Activated CD4-positive, alpha-beta T cell treated with anti-CD3 and anti-CD28 coated beads for 1 hour (primary cell): ENCODE data around the gene GRIK3.
"Not testable (repeated sequence)": the region's sequence is repeated elsewhere in the genome, so short reads cannot be mapped to it uniquely, and the experiment has no call there.

Experiments
- DNase-seq: peaks from one replicate; pipeline ENCODE4 v3.0.0-alpha.2; 2020

GRIK3 gene

DNA sequence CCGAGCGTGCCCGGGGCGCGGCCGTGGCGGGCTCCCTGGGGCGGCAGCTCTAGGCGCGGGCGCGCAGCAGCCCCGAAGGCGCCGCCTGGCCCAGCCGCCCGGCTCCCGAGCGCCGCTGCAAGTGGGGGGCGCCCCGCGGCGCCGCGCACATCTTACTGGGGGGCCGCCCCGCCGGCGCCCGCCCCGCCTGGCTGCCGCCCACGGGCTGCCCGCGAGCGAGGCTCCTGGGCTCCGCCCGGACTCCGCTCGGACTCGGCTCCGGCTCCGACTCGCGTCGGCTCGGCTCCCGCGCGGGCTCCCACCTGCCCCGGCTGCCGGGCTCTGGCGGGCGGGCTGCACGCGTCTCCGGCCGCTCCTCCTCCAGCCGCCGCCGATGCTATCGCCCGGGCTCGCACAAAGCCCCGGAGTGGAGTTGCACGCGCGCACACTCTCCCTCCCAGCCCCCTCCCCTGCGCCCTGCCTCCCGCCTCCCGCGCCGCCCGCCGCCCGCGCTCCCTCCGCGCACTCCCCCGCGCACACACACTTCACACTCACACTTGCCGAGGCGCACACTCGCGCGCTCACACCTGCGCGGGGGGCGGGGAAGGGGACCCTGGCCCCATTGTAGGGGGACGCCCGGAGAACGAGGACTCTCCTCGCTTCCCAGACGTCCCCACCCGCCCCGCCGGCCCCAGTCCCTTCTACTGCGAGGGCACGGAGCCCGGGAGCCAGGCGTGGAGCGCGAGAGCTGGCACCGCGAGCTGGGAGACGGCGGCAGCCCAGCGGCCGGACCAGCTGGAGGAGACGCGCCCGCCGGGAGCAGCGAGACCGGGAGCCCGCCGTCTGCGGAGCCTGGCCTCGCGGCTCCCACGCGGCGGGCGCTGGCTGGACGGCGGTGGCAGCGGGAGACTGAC lies at the start of gene GRIK3:
Gene GRIK3, minus strand, starts transcription at position 395 of the 893 bp plus-strand sequence. CDS start 407 bp downstream, outside the sequence.
- no peak for DNase-seq

GRCh38 chr1:37084013-37084412 lies 49.7 kb upstream of the GRIK3 start:
- no peak for DNase-seq

GRCh38 chr1:37083603-37084002 lies 49.3 kb upstream of the GRIK3 start:
- DNase-seq = no peak

DNA sequence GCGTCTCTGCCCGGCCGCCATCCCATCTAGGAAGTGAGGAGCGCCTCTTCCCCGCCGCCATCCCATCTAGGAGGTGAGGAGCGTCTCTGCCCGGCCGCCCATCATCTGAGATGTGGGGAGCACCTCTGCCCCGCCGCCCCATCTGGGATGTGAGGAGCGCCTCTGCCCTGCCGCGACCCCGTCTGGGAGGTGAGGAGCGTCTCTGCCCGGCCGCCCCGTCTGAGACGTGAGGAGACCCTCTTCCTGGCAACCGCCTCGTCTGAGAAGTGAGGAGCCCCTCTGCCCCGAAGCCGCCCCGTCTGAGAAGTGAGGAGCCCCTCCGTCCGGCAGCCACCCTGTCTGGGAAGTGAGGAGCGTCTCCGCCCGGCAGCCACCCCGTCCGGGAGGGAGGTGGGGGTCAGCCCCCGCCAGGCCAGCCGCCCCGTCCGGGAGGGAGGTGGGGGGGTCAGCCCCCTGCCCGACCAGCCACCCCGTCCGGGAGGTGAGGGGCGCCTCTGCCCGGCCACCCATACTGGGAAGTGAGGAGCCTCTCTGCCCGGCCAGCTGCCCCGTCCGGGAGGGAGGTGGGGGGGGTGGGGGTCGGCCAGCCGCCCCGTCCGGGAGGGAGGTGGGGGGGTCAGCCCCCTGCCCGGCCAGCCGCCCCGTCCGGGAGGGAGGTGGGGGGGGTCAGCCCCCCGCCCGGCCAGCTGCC lies 46.1 kb upstream of the GRIK3 start:
- DNase-seq = not testable (repeated sequence)

GRCh38 chr1:37078866-37079265 lies 44.6 kb upstream of the GRIK3 start:
- DNase-seq = no peak

GRCh38 chr1:37076168-37076567 lies 41.9 kb upstream of the GRIK3 start:
- DNase-seq = no peak

- DNase-seq = no peak
Measured at GRCh38 chr1:37073854-37074379, 39.6 kb upstream of the GRIK3 start.

GRCh38 chr1:37073152-37073853 lies 39.0 kb upstream of the GRIK3 start:
- DNase-seq = no peak

- no peak for DNase-seq
Measured at GRCh38 chr1:37071829-37072228, 37.5 kb upstream of the GRIK3 start.

- DNase-seq = no peak
Measured at GRCh38 chr1:37070126-37070525, 35.8 kb upstream of the GRIK3 start.

DNA sequence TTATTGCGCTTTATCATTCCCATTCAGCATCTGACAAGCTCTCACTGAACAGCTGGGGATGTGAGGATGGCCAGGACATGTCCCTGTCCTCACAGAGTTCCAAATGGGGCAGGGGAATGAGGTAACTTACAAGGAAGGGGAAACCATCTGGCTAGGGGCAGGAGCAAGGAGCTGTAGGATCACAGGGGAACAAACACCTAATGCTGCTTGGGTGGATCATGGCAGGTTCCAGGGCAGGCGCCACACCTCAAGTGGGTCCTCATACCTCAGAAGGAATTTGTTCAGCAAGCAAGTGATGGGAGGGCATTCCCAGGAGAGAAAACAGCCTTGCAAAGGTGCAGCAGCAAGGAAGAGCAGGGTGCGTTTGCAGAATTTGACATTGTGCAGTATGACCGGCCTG lies 35.1 kb upstream of the GRIK3 start:
- no peak for DNase-seq

DNA sequence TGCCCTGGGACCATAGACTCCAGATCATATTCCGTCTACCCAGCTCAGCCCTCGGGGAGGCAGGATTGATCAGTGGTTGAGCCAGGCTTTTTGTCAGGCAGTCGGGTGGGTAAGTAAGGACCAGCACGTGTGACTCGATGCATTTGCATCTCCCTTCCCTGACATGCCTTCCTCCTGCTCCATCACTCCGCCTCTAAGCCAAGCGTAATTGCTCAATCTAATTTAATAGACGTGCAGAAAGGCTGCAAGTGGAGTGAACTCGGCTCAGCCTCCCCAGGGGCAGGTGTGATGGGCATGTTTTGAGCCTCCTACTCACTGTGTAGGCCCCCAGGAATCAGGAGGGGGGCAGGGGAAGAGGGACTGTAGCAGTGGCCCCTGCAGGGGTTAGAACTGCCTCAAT lies 34.6 kb upstream of the GRIK3 start:
- DNase-seq = no peak

GRCh38 chr1:37068260-37068659 lies 33.9 kb upstream of the GRIK3 start:
- no peak for DNase-seq

DNA sequence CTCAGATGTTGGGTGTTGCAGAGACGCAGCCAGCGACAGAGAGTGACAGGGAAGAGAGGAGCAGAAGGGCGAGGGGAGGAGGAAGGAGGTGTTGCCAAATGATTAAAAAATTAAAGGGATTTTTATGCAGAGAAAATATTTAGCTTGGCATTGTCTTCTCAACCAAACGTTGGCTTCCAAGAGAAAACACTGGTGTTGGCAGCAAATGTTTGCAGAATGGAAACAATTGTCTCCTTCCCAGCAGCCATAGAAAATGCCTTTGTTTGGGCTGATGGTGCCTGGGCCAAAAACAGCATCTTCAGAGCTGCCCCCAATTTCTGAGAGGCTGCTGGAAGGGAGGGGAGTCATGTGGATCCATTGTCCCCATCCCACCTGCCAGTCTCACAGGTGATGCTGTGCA lies 29.7 kb upstream of the GRIK3 start:
- DNase-seq = no peak

GRCh38 chr1:37059346-37059745 lies 25.0 kb upstream of the GRIK3 start:
- no peak for DNase-seq

DNA sequence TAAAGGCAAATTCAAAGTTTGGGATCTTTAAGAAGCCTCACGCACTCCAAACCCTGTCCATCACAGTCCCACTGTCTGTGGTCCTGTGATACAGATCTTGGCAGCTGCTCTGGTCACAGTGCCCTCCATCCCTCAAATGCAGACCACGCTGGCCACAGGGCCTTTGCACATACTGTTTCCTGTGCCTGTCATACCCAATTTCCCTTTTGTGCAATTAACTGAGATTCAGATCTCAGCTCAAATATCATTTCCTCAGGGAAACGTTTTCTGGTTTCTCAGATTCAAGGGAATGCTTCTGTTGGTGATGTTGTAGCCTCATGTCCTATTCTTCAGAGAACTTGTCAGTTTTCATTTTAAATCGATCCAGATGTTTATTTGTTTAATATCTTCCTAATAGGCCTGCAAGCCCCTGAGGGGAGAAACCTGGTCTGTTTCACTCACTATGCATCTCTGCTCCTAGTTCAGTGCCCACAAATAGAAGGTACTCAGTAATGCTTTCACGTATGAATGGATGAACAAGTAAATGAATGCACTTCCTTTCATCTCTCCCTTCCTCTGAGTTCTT lies 24.2 kb upstream of the GRIK3 start:
- DNase-seq = no peak

DNA sequence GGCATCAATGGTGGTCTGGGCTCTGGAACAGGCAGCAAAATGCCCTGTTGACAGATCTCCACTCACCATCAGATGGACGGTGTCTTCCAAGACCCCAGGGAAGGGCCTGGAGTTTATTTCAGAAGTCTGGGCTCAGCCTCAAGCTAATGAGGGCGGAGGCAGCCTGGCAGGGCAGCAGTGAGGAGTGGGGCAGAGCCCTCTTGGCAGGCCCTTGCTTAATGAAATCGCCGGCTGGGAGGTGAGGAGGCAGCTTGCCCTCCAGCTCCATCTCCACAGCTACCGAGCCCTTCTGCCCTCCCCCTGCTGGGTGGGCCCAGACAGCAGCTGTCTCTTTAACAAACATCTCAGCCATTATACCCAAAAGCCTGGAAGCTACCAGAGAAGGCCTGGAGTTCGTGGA lies 22.0 kb upstream of the GRIK3 start:
- DNase-seq = no peak

GRCh38 chr1:37055631-37056030 lies 21.3 kb upstream of the GRIK3 start:
- no peak for DNase-seq

DNA sequence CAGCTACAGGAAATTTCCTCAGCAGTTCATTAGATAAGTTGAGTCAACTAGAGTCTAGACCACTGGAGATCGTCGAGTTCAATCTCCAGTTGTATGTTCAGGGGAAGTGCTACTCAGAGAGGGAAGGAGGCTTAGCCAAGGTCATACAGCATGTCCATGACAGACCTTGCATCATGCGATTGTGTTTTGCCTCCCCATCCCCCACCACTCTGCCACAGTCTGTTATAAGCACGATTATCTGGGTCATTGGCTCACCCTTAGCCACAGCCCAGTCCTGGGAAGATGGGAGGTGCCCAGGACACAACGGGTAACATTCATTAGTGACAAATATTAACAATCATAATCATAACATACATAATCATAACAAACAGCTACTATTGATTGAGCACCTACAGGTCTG lies 18.9 kb upstream of the GRIK3 start:
- no peak for DNase-seq

GRCh38 chr1:37052120-37052519 lies 17.8 kb upstream of the GRIK3 start:
- DNase-seq = no peak

GRCh38 chr1:37051346-37051745 lies 17.0 kb upstream of the GRIK3 start:
- DNase-seq = no peak

DNA sequence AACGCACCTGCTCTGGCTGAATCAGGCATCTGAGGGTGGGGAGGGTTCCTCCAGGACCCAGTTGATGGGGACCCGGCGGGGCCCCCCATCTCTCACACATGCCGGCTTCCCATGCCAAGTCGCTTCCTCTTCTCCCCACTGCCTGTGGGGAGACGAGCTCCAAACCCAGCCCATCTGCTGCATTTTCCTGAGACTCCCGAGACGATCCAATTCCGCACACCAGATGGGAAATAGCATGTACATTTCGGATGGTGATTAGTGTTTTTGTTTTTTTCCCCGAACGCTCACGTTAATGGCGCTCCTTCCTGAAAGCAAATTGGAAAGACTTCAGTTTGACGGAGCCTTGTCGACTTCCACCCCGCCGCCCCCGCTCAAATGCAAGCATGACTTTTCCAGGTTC lies 13.2 kb upstream of the GRIK3 start:
- DNase-seq = no peak

DNA sequence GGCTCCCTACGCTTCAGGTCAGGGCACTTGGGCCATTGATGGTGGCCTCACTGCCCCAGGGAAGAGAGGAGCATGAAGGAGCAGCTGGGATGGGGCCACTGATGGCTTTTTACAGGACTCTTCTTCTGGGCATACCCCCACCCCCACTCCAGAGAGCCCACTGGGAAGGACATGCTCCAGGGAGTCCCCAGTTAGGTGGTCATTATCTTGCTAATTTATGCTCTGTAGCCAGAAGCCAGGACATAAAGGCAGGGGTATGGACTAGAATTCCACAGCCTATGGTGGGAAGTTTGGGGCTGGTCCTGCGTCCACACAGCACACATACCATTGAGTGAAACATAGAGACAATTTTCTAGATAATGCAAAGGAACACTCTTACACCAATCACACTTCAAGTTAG lies 8.8 kb upstream of the GRIK3 start:
- DNase-seq = no peak
